Measurements from ENCODE around the gene CDC42BPG.

DNA sequence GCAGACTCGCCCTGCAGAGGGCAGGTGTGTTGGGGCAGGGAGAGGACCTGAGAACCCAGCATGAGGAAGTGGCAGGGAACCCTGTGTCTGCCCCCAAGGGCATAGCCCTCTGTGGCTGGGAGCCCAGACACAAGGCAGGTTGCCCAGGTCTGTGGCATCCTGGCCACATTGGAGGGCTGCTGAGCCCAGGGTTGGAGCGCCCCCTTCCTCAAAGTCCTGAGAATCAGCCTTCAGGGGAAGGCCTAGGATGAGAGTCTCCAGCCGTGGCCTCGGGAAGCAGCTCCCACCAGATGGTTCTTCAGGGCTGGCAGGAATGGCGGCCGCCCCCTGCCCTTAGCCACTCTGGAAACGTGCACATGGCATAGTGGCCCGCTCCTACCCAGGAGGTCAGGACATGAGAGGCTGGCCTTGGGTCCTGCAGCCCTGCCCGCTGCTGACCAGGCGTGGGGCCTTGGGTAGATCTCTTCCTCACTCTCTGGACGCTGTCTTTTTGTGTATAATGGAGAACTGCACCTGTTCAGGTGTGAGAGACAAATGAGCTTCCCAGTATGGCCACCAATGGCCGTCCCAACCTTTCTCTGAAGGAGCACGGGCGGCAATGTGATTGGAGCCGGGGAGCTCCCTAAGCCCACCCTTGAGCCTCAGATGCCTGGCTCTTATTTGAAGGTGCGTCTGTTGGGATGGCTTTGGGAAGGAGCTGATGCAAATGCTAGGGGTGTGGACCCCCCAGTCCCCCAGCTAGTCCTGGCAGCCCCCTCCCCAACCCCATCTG lies 4.6 kb upstream of the CDC42BPG start:
- TF ChIP-seq, protein P1, sequence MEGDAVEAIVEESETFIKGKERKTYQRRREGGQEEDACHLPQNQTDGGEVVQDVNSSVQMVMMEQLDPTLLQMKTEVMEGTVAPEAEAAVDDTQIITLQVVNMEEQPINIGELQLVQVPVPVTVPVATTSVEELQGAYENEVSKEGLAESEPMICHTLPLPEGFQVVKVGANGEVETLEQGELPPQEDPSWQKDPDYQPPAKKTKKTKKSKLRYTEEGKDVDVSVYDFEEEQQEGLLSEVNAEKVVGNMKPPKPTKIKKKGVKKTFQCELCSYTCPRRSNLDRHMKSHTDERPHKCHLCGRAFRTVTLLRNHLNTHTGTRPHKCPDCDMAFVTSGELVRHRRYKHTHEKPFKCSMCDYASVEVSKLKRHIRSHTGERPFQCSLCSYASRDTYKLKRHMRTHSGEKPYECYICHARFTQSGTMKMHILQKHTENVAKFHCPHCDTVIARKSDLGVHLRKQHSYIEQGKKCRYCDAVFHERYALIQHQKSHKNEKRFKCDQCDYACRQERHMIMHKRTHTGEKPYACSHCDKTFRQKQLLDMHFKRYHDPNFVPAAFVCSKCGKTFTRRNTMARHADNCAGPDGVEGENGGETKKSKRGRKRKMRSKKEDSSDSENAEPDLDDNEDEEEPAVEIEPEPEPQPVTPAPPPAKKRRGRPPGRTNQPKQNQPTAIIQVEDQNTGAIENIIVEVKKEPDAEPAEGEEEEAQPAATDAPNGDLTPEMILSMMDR (IDR thresholded peaks at IDR 0.05; ENCODE audit: low read depth, low read length, poor library complexity, severe bottlenecking) = peak; percentile 78
- no peak for TF ChIP-seq EZH2phosphoT487 (IDR thresholded peaks at IDR 0.05; ENCODE audit: borderline replicate concordance, low read length)
